Loucy (cell line): ENCODE measurements around the gene CYB5A.

ENCODE experiments used
- EZH2phosphoT487 ChIP-seq: fragments of 200-600 bp; IDR thresholded peaks from 2 replicates; pipeline ENCODE4 v1.6.1; 2018; ENCODE audit warnings: antibody characterized with exemption, mild to moderate bottlenecking, moderate library complexity, borderline replicate concordance
- TF ChIP-seq, protein P1 (sequence below): fragments of 200-600 bp; sonication (generic); conservative IDR thresholded peaks from 2 replicates; pipeline ENCODE4 v1.5.1; 2014; ENCODE audit warnings: mild to moderate bottlenecking, antibody characterized with exemption, low read length

DNA sequence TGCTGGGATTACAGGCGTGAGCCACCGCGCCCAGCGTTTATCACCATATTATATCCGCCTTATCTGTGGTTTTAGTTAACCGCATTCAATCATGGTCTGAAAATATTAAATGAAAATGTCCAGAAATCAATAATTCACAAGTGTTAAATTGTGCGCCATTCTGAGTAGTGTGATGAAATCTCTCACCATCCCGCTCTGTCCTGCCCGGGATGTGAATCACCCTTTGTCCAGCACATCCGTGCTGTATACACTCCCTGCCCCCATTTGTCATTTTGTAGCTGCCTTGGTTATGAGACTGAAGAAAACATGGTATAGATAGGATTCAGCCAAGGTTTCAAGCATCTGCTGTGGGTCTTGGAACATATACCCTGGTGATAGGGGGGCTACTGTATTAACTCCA is 72.7 kb downstream of the CYB5A start:
- TF ChIP-seq, protein P1, sequence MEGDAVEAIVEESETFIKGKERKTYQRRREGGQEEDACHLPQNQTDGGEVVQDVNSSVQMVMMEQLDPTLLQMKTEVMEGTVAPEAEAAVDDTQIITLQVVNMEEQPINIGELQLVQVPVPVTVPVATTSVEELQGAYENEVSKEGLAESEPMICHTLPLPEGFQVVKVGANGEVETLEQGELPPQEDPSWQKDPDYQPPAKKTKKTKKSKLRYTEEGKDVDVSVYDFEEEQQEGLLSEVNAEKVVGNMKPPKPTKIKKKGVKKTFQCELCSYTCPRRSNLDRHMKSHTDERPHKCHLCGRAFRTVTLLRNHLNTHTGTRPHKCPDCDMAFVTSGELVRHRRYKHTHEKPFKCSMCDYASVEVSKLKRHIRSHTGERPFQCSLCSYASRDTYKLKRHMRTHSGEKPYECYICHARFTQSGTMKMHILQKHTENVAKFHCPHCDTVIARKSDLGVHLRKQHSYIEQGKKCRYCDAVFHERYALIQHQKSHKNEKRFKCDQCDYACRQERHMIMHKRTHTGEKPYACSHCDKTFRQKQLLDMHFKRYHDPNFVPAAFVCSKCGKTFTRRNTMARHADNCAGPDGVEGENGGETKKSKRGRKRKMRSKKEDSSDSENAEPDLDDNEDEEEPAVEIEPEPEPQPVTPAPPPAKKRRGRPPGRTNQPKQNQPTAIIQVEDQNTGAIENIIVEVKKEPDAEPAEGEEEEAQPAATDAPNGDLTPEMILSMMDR = no peak
- TF ChIP-seq EZH2phosphoT487 = no peak
